HG03280 (cell line): Measurements from ENCODE around the gene PEX14.
"Not testable (repeated sequence)": the region's sequence is repeated elsewhere in the genome, so short reads cannot be mapped to it uniquely, and the experiment has no call there.

Experiments used
- ATAC-seq: cut with Tn5 transposase; IDR thresholded peaks from one replicate; pipeline ENCODE4 v1.9.1; 2021; ENCODE audit warnings: mild to moderate bottlenecking, moderate library complexity; ENCODE audit not compliant: unreplicated experiment

PEX14 gene

DNA sequence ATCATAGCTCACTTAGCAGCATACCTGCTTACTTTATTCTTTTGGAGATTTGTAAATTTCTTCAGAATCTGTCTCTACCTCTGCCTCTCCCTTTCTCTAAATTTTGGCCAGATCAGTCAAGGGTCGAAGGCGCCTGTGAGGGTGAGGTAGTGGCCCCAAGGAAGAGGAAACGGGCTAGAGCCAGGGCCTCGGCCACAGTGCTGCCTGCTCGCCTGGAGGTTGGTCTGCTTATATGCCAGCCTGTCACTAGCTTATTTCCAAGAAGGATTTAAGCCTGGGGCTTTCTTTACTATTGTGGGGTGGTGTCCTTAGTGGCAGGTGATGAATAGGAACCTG lies 19.6 kb downstream of the PEX14 start:
- ATAC-seq = peak; percentile 4

DNA sequence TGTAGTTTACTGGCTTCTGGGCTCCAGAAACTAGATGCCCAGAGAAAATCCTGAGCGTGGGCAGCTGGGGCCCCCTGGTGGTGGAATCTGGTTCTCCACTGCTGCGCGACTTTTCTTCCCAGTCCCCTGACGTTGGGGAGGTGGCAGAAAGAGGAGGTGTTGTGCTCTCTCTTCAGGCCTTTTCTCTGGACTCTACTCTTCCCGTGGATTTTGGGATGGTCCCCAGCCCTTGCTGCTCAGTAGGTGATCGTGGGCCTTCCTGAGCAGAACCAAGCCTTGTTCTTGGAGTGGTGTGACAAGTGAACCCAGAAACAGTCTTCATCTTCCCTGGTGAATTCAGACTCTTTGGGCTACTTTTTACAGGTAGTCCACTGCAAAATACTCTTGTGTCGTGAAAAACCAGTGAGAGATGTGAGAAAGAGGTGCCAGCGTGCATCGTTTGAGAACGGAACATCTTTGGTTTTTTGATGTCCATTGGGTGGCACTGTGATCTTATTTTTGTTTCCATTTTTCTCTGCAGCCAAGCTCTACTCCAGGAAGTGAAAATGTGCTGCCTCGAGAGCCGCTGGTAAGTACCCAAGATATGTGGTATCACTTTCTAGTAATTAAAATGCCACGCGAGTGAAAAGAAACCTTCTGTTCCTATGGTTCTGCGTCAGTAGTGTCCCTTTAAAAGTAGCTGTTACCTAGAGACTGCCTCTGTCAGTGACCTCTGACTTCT lies 20.2 kb downstream of the PEX14 start:
- ATAC-seq = peak; percentile 69

DNA sequence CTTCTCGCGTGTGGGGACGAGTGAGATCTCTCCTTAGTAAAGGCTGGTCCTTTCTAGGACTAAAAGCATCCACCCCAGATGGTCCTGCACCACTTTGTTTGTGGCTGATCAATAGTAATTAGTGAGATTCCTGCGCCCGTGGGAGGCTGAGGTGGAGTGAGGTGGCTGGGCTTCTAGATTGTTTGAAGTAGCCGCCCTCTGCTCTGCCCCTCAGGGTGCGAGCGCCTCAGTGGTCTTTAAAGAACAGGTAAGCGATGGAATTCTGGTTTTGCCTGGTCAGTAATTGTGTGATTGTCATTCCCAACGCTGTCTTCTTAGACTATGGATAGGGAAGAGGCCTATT lies 20.7 kb downstream of the PEX14 start:
- no peak for ATAC-seq

DNA sequence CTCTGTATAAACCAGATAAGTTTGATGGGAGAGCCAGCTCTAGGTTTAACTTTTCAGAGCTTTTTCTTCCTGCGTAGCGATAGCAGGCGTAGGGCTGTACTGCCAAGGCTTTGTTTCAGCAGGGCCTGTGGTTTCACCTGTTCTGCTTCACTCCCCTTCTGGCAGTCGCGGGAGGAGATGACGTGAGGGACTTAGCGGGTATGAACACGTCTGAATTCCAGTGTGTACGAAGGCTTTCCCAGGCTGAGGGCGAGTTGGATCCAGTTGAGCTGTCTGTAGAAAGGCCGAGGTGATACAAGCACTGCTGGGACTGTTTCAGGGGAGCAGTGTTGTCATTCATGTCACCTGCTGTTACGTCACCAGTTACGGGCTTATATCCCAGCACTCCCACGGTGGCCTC lies 21.2 kb downstream of the PEX14 start:
- no peak for ATAC-seq

DNA sequence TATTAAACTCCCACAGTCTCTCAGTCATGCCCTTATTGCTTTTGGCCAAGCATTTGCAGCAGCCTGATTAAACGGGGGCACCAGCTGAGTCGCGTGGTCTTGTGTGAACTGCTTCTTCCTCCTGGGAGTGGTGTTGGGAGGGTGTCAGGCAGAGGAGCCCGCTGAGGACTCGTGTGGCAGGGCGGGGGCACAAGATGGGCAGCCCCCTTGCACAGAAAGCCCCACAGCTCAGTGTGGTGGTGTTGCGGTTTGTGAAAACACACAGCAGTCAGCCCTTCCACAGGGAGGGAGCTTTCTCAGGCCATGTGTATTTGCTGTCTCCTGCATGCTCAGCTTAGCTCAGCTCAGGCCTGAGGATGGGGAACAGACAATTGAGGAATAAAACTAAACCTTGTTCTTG lies 22.4 kb downstream of the PEX14 start:
- ATAC-seq = no peak

DNA sequence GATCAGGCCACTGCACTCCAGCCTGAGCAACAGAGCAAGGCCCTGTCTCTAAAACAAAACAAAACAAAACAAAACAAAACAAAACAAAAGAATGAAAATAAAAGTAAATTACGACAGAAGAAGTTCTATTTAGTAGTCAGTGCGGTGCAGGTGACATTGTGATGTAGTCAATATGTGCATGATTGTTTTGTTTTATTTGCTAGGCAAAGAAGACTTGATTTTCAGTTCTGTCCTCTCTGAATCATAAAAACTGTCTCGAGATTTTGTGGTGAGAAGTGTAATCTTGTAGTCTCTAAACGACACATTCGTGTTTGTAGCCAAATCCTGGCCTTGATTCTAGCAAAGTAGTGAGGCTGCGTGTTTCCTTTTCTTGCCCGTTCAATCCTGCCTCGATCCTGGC lies 23.5 kb downstream of the PEX14 start:
- no peak for ATAC-seq

DNA sequence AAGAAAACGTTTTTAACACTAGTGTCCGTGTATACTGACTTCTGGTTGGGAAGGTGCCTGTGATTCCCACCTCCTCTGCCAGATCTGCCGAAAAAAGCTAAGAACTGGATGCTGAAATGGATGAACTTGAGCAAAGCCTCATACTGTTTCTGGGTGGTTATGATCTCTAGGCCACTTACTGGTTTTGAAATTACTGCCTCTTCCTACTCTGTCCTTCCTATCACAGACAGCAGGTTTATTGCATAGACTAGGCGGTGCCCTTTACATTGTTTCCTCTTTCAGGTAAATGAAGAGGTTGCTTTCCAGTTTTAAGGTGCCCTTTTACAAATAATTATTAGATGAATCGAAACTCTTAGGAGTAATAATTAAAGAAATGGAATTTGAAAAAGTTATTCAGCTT lies 27.5 kb downstream of the PEX14 start:
- no peak for ATAC-seq

DNA sequence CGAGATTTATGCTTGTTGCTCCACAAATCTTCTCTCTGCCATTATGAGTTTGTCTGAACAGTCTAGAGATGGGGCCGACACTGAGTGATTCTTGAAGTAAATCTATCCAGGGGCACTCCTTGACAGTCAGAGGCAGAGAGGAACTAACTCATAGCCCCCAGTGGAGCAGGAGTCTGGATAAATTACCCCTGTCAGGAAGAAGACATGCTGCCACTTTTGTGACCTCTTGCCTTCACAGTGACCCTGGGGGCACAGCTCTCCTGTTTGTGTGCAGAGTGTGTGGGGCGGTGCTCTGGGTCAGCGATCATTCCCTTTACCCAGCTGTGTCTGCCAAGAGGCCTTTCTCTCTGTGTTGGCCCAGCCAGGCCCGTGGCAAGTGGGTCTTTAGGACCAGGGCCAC lies 29.5 kb downstream of the PEX14 start:
- ATAC-seq = no peak

DNA sequence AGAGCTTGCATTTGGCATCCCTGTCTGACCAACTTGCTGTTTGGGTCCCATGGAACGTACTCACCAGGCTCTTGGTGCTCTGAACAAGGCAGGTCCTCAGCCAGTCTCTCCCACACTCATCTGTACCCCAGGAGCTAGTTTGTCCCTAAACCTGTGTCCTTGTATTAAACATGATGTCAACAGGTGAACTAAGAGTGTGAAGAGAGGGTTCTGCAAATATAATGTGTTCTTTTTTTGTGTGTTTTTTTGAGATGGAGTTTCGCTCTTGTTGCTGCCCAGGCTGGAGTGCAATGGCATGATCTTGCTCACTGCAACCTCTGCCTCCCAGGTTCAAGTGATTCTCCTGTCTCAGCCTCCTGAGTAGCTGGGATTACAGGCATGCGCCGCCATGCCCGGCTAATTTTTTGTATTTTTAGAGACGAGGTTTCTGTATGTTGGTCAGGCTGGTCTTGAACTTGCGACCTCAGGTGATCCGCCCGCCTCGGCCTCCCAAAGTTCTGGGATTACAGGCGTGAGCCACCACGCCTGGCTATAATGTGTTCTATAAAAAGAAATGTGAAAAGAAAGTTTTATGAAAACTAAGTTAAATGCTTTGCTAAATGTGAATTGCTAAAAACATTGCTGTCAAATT lies 31.4 kb downstream of the PEX14 start:
- ATAC-seq = not testable (repeated sequence)

DNA sequence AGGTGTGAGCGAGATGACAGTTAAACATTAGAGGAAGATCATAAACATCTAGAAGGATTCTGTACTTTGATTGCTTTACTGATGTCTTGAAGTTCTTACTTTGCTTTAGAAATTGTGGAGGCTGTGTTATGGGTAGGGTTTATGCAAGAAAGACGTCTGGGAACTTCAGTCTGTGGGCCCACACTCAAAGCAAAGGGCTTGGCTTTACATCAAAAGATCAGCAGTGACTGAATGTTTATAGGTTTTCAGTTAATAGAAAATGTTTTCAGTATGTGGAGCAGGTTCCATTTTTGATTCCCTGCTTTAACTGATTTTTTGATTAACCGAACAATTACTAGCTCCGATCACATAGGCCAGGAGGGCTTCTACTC lies 31.9 kb downstream of the PEX14 start:
- no peak for ATAC-seq

DNA sequence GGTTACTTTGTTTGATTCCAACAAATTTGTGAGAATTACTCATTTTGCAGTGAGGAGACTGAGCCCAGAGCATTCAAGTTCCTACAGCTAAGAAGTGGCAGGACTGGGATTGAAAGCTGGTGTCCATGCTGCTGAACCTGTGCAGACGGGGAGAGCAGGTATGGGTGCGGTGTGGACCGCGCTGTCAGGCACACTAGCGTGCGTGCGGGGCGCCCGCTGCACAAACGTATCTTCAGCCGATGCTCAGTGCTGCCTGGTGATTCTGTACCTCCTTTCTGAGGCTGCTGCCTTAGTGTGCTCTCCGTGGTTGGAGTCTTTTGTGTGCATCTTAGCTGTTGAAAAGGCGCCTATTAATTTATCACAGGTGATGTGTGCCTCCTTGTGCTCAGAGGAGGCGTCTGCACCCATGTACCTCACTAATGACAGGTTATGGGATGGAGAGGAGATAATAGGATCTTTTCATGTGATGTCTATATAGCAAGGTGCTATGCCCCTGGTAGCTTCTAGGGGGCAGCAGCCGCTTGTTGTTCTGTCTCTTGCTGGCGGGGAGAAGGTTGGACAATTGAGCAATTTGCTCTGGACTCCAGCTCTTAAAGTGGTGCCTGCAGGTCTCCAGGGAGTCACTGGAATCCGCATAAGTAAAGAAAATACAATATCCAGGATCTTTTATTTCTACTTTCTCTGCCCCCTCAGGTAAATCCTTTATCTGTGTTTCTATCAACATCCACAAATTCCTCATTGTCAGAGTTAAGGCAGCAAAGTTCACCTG lies 32.5 kb downstream of the PEX14 start:
- peak; percentile 43 for ATAC-seq

DNA sequence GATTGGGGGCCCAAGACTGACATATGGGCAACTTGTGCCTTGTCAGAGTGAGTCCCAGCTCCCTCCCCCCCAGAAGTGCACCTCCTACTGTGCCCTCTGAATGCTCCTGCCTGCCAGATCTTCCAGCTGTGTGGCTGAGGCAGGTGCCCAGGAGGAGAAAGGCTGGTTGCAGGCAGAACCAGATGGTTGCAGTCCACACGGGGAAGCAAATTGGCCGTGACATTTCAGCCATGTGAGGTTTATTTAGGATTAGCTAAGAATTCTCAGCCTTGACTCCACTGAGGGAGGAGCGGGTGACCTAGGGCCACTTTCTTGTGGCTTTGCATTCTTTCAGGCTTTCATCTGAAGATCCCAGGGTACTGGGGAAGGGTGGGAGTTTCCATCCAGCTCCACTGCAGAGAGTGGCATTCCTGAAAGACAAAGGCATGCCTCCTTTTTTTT lies 33.8 kb downstream of the PEX14 start:
- no peak for ATAC-seq

DNA sequence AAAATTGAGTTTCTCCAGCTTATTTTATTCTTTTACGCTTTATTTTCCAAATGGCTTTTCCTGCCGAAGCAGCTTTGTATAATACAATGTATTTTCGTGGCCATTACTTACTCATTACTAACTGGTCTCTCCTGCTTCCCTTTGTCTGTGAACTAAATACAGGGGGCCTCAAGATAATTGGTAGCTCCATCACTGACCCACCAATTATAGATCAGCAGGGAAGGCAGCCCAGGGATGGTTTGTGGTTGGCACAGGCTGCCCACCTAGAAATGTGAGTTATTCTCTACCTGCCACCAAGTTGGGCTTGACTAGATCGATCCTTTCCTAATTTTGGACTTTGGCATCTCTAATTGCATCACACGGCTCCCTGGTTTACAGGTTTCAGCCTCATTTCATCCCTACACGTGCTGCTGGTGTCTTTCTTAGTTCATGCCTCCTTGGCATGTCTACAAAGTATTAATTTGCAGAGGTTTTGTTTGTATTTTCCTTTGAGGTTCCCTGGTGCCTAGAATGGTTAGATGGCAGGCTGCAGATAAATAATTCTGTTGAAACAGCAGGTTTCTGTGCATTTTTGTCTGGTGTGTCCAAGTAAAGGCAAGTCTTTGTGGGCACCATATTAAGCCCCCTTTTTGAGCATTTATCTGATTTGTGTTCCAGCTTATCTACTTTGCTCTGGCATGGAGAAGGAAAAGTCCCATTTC lies 35.2 kb downstream of the PEX14 start:
- ATAC-seq = no peak

DNA sequence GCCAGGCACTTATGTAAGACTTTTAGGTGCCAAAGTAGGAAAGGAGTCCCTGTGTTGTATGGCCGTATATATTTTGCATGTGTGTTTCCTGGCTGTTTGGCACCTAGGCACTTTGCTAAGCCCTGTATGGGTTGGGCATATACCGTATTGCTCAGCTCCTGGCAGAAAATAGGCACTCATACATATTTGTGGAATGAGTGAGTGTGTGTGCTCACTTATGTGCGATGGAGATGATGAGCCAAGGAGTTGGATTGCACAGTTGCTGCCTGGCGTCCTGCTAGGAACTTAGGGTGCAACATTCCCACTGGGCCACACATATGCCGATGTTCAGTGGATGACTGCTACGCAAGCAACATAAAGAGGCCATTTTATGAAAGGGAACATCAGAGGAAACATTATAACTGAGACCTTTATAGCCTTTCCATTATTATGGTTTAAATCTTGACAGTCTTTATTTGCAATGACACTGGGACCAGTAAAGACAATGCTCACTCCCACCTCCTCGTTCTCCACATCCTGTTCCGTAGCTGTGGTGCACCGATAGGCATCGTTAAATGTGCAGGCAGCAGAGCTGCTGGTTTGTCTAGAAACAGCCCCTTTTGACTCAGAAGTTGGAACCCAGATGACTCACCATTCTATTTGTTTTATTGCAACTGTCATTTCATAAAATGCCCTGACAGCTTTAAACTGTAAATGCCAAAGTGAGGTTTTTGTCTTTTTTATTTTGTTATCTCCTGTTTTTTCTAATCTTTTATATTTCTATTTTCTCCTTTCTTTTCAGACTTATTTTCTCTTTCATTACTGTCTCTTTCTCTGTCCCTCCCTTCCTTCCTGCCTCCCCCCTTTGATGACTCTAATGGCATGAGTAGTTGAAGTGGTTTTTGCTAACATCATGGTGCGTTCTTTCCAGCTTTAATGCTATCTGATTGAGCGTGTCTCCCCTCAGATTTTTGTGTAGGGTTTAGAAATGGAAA lies 36.1 kb downstream of the PEX14 start:
- ATAC-seq = peak; percentile 88

DNA sequence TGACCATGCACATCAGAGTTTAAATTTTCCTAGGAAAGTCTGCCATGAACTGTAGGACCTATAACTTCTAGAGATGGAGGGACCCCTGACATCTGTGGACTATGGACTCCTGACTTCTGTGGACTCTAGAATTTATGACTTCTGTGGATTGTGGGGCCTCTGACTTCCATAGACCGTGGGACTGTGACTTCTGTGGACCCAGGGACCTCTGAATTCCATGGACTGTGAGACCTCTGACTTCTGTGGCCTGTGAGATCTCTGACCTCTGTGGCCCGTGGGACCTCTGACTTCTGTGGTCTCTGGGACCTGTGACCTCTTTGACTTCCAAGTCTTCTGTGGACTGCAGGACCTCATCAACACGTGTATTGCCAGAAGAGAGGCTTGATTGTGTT lies 36.7 kb downstream of the PEX14 start:
- no peak for ATAC-seq

DNA sequence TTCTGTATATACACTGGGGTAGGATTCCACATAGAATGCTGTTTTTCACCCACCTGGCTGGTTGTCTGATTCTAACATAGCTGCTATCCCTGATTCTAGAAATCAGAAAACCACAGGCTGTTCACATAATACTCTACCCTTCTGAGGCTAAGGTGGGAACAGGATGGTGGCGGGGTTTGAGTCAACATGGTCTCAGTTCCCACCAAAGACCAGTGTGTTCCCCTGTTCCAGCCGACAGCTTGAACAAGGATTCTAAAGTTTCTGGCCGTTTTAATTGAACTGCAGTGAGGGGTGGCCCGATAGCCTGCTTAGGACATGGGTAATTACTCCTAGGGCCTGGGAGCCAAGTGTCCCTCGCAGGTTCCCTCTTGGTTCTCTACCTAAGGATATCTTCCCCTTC lies 38.4 kb downstream of the PEX14 start:
- ATAC-seq = no peak

DNA sequence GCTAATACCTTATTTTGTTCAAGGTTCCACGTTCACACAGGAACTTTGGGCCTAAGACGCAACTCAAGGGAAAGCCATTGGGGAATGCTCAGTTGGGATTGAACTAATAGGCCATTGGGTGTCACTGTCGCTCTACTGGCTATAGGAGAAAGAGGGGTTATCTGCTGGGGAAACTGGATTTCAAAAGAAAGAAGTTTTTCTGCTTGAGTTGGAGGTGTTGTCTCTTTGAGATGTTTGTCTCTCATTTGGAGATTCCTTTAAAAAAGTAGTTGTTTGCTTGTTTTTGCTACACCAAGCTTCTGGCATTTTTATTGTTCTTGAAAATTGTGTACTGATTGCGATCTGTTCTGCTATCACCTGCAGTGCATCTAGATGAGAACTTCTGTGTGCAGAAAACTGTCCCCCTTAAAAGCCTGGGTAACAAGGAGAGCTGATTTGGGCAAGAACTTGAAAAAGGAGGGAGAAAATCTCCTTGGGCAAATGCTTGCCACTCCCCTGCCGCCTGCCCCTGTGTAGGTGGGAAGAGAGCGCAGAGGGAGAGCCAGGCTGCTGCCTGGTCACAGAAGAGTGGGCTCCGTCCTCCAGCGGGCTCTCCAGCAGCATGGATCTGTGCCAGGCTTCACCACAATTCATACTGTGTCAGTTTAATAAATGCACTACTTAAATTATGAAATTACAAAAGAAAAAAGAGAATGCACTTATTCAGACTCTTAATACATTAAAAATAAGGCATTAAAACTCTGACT lies 39.9 kb downstream of the PEX14 start:
- no peak for ATAC-seq

DNA sequence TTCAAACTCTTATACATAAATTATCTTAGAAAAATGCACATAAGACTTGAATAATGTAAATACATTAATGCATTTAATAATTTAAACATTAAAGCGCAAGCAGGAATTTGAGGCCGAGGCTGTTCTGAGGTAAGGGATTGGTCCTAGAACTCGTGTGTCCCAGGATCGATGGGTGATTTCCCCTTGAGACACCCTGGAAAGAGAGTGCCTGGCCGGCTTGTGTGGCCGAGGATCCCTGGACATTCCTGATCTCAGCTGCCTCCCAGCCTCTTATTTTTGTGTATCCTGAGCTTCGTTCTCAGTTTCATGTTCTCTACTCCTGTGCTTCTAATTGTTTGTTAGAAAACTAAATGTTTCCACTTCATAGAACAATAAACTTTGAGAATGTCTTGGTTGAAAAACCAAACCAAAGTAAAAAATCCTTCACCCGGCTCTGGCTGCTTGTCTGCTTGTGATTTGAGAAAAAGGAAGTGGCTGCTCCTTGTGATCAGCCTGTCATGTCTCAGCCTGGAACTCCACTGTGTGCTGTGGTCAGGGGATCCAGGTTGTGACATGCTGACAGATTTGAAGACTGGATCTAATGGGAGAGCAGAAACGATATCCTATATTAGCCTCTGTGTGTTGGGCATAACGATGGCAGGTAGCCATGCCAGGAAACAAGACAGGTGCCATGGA lies 40.7 kb downstream of the PEX14 start:
- no peak for ATAC-seq

DNA sequence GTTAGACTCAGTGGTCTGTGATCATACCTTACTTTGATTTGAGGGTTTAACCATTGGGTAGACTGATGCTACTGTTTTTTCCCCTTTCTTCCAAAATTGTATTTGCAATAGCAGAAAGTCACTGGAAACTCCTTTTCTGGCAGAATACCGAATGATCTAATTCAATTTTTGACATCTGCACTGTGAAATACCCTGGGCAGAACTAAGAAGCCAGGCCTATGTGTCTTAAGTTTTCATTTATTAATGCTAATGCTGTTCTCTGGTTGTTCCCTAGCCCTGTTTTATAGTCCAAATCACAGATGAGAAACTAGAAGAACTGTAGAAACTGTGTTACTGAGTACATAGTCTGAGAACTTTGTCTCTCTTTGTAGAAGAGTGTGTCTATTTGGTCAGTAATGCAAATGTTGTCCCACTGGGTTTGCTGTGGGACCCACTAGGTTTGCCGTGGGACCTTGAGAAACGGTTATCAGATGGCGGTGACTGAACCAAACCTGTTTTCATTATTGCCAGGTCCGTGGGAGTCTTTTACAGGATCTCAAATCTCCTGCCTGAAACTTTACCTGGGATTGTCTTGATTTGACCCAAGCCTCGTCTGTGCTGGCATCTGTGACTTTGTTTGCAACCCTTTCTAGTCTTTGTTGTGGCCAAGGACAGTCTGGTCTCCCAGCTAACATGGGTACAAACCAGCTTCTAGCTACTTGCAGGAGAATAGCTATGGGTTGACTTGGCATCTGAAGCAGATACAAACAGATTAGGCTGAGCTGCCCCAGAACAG lies 41.4 kb downstream of the PEX14 start:
- no peak for ATAC-seq
